Activated CD4-positive, alpha-beta T cell treated with anti-CD3 and anti-CD28 coated beads, Interleukin-2, amount 50 U/mL, for 16 hours (primary cell): ENCODE data around the gene PLXNC1.
A peak's percentile ranks its signal among the peaks of the same experiment; 100 is the strongest.

Experiments
- DNase-seq: peaks from one replicate; pipeline ENCODE4 v3.0.0-alpha.2; 2020

PLXNC1 gene

DNA sequence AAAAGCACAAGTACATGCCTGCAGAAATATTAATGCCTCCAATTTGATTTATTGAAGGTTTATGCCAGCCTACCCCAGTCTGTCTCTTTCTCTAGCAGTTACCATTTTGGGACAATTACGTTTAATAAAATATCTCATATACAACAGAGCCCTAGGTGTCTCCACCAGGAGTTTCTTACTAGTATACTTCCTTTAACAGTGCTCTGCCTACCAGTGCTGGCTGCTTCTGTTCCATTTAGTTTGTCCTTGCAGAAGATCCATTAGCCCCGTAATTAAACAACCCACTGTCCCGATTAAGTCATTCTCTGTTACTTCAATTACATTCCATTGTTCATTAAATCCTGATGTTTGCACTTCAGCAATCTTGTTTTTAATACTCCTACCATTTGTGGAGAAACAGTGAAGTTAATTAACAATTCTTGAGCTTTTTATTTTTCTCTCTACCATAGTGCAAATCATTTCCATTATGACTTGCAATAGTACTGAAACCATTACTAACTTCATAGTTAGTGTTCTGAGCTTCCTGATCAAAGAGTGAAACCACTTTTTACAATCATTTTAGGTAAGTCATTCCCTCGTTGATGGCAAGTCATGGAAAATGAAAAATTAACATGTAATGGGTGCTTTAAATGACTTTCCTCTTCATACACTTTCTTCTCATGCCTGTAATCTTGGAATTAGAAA lies 121.1 kb downstream of the PLXNC1 start:
- peak; percentile 60 for DNase-seq

DNA sequence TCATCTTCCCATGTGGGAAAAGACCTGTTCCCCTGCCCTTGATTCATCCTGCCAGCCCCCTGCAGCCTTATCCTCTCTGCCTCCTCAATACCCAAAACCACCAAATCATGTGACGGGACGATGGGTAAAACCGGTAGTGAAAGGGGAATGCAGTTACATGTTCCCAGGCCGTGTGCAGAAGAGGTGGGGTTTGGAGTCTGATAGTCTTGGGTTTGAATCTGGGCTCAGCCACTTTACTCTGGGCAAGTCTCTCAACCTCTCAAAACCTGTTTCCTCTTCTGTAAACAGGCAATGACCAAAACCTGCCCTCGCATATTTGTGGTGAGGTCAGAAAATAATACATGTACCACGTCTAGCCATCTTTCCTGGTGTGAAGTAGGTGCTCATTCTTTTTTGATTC lies 123.0 kb downstream of the PLXNC1 start:
- peak; percentile 45 for DNase-seq

DNA sequence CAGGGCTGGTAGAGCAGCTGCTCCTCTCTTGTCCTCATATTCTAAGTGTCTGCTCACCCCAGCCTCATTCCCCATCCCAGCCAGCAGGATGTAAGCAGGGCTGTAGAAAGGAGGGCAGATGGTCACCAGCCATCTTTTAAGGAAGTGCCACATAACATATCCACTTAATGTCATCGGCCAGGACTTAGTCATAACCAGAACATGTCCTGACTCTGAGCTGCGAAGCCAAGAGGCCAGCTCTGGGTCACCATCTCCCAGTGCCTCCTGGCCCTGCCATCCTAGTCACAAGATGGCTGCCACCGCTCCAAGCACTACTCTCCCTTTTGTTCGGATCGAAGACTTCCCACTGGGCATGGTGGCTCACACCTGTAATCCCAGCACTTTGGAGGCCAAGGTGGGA lies 123.9 kb downstream of the PLXNC1 start:
- DNase-seq, result no peak

DNA sequence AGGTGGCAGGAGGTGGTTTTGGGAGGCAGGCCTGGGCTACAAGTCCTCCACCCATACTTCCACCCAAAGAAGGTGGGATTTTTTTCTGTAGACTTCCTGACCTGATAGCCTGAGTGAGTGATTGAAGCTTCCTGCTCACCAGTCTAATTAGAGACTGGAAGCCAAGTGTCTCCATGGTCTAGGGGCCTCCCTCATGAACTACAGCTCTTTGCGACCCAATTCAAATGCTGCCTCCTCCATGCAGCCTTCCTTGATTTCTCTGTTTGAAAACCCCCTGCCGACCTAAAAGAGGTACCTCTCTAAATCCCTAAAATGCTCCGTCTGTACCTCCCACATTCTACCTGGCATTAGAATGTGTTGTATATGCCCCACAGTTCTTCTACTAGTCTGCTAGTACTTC lies 124.9 kb downstream of the PLXNC1 start:
- DNase-seq, result no peak

DNA sequence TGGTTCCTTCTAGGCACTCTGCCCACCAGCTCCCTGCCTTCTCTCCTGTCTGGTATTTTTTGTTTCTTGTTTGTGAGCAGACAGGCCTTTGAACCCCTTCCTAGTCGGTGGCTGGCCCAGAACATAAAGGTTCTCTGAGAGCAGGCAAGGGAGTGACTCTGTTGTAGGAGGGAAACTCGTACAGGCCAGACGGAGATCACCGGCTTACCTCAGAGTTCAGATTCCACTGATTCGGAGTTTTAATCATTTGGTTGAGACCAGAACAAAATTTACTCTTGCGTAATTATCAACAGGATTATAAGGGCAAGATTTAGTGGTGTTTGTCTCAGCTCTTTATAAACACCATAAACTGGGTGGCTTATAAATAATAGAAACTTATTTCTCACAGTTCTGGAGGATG lies 128.3 kb downstream of the PLXNC1 start:
- DNase-seq, result no peak

DNA sequence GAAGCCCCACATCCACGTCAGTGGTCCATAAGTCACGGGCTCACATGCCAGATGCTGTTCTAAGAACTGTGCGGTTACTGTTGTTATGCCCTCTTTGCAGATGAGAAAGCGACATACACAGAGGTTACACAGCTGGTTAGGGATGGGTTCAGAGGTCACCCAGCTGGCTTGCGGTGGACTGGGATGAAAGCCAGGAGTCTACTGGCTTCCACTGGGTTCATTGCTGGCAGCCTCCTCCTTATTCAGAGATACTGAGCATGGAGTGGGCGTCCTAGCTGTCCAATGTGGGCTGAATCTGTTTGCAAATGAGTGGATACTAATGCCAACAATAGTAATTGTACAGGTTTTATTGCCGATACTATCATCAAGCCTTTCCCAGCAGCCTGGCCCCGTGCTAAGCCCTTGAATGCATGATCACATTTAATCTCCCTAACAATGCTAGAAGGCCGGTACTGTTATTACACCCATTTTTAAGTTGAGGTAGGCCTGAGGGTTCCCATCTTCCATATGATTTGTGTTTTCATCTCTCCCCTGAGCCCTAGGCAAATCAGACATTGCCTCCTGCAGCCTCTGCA lies 129.1 kb downstream of the PLXNC1 start:
- DNase-seq, result no peak

DNA sequence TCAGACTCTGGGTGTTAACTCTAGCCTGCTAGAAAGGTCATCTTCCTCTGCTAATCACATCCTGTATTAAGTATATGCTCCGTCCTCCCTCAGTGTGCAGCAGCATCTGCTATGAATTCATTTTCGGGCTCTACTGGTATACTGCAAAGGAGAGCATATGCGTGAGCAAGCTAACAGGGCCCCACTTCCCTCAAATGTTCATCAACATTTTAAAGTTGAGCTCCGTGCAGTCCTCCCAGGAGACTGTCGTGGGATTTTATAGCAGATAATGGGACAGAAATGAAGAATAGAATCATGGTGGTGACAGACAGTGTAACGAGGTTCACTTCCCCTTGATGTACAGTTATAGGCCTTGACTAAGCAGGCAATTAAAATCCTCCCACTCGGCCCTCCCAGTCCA lies 131.7 kb downstream of the PLXNC1 start:
- no peak for DNase-seq

DNA sequence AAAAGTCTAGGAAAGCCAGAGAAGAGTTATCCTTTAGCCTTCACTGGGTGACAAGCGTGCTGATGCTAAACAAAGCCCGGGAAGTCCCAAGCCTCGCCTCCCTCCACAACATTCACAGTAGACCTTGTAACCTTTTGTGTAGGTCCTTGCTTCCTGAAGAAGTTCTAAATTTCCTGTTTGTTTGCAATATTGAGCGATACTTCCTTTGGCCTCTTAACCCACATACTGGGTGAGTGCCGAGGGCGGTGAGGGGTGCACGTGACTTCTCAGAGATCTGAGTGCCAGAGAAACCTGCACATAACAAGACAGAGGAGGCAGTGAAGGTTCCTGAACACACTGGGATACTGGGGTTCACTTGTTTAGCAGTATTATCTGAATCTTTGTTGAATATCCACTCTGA lies 134.3 kb downstream of the PLXNC1 start:
- DNase-seq, result peak; percentile 48

DNA sequence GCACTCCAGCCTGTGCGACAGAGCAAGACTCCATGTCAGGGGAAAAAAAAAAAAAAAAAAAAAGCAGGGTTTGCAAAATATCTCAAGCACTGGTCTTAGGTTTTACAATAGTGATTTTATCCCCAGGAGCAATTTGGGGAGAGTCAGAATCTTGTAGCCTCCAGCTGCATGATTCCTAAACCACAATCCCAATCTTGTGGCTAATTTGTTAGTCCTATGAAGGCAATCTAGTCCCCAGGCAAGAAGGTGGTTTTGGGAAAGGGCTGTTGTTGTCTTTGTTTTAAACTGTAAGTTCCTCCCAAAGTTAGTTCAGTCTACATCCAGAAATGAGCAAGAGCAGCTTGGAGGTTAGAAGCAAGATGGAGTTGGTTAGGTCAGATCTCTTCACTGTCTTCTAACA lies 135.7 kb downstream of the PLXNC1 start:
- no peak for DNase-seq

DNA sequence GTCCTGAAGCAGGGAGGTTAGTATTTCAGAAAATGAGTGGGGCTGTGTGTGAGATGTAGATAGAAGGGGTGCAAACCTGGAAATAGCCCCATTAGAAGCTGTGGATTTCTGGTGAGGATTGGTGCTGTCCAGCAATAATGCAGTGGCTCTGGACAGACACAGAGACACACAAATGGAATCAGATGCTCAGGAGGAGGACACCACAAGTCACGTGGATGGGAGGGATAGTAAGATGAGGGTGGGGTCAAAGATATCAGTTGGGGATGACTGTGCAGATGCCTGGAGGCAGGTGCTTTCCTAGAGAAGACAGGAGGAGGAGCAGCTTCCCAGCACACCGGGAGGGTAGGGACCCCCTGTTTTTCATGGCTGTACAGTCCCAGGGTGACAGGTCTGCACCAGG lies 136.5 kb downstream of the PLXNC1 start:
- no peak for DNase-seq

DNA sequence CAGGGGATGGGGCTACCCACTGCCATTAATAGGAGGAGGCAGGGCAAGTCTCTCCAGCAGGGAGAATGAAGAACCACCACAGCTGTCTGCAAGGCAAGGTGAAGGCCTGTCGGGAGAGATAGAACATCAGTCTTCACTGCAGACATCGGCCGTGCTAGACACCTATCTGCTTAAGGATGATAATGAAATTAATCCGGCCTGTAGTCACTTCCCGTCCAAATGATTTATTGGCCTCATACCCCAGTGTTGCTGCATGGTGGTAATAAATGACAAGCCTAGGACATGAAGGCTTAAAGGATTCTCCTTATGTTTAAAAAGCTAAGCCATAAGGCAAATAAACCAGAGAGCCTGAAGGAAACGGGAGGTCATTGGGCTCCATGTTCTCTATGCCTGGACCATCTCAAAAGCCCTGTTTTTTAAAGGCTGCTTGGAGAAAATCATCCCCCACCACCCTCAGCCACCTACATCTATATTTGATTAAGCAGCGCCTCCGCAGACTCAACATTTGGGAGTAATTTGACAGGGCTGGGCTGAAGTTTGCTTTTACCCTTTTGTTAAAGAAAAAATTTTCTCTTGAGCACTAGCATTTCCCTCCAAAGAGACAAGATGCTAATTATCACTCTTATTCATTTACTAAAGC lies 137.7 kb downstream of the PLXNC1 start:
- no peak for DNase-seq

DNA sequence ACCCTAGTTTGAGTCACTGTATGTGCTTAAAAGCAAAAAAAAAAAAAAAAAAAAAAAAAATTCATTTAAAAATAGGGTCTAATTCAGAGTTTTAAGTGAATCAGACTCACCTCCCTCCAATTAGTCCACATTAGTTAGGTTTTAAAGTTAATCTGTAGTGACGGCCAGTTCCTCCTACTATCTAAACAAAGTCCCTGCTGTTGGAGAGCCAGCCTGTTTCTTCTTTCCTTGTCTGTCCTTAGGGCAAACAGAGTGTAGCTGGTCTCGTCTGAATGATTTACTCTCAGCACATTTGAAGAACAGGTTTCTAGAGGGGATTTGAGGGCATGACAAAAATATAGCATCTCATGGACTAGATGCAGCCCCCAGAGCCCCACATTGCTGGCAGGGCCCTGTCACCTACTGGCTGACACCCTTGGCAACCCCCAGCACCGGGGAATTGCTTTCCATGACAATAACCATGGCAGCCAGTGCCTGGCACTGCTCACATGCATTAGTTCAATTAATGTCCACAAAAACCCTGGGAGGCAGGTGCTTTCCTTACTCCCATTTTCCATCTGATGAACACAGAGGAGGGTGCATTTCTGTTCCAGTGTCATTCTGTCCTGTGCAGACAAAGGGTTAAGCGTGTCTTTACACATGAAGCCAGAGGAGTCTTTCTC lies 138.3 kb downstream of the PLXNC1 start:
- DNase-seq, result no peak

DNA sequence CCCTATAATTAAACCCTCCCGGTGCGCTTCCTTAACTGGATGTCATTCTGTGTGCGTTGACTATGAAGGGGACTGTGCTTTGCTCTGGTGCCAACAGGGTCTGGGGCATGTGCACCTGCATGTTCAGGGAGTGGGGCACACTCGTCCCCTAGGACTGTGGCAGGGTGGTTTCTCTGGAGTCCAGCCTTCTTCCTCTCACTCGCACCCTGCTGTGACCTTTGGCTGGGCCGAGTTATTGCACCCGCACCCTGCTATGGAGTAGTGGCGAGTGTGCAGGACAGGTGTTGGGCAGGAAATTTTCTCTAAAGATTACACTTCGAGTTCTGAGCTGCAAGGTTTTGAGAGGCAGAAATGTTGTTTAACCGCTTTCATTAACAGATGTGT lies 138.9 kb downstream of the PLXNC1 start:
- no peak for DNase-seq

DNA sequence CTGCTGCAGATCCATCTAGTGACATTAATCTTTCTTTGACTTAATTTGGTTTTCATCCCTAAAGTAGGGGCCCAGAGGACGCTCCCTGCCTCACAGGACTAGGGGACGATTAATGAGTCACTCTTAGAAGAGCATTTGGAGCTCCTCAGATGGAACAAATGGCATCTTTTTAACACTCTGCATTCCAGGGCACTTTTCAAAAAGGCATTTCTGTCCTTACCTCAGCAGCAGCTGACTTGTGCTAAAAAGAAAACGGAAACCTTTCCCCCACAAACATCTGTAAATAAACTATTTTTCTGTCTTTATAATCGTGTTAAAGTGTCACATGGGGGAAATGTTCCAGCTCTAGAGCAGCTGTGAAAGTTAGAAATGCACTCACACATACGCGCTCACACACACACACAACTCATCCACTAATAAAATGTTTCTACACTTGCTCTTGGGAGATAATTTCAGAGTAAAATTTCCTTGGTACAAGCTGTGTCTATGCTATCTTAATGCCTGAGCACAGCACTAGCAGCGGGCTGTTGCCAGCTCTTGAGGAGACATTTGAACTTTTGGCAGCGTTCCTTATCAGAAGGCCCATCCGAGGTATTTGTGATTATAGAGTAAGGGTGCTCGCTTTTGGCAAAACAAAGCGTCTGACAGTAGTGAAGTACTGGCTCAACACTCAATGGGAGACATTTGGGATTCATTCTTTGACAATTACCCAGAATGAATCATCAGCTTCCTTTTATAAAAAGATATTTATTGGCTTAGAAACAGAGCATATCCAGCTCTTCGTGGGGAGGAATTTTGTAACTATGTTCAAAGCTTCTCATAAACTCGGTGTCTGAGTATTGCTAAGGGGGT lies 141.3 kb downstream of the PLXNC1 start:
- no peak for DNase-seq

DNA sequence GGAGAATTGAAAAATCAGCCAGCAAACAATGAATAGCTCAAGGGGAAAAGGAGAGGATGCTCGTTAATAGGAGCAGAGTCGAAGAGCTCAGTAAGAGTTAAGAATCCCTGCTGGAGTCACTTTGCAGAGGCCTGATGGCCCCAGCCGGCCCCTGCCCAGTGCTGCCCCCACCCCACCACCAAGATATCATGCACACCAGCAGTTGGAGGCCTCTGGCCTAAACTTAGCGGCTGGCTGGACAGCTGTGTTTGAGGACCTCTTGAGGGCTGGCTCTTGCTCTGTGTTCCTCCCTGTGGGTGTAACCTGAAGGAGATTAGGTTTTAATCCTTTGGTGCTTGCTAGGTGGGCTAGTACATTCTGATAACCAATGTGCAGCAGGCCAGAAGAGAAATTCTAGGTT lies 142.0 kb downstream of the PLXNC1 start:
- DNase-seq, result no peak

DNA sequence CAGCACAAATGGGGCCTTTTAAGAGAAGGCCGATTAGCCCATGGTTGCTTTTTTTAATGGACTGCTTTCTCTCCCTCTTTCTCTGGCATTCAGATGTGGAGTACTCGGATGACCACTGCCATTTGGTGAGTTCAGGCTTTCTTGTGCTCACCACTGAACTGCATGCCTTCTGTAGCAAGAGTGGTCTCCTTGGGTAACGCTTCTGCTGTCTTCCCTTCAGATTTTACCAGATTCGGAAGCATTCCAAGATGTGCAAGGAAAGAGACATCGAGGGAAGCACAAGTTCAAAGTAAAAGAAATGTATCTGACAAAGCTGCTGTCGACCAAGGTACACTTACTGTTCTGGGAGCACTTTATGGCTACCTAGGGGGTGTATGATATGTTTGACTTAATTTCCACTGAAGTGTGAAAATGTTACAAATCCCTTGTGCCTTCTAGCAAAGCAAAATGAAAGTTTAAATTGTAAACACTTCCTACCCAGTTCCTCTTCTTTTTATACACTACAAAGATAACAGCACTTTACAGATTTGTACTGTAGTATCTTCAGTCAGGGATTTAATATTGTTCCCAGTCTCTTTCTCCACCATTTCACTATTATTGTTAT lies 148.8 kb downstream of the PLXNC1 start:
- no peak for DNase-seq

DNA sequence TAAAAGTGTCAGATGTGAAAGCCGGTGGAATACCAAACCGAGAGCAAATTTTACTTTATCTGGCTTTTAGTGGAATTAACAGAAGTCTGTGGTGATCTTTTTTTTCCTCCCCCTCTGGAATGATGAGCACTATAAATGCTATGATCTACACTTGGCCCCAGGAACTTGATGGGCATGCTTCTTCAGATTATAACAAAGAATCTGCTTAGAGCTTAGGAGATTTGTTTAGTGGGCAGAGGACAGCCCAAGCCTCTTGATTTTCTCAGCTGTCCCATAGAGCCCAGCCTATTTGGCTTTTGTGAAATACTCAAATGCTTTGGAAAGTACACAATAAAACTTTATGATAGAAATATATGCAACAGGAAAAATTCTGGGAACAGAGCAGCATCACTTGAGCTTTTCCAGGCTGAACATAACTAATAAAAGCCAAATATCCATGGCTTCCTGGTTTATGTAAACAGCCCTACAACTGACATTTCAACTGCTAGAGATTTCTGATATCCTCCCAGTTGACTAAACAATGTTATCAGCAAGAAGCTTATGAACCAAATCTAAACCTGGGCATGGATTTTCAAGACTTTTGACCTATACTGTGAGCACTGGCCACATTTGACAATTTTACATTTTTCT lies 149.6 kb downstream of the PLXNC1 start:
- no peak for DNase-seq

DNA sequence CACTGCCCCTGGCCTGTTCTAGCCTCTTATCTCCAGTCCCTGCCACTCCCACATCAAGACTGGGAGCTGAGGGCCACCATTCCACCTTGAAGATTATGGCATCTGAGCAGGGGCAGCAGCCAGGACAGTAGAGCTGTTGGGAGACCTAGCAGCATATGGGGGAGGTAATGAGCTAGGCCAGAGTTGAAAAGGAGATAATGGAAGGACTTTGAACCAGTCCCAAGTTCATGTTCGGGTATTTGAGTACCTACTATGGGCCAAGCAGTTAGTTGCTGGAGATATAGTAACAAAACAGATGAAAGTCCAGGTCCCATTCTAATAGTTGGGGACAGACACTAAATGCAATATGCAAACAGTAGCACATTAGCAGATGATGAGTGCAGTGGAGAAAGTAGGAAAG lies 151.5 kb downstream of the PLXNC1 start:
- DNase-seq, result no peak

DNA sequence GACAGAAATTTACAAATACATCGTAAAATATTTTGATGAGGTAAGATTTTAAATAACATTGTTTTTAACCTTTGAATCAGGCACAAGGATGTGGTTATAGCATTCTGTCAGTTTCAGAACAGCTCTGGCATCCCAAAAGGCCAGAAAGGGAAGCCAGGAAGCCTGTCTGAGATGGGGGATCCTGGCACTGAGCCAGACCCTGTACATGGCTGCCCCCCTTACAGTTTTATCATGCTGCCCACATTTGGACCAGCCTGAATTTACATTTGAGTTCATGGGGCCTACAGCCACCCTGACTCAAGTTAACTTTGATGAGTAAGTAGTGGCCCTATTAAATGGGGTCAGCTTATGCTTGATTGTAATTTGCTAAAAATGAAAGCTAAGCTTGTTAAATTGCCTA lies 155.6 kb downstream of the PLXNC1 start:
- DNase-seq, result no peak

DNA sequence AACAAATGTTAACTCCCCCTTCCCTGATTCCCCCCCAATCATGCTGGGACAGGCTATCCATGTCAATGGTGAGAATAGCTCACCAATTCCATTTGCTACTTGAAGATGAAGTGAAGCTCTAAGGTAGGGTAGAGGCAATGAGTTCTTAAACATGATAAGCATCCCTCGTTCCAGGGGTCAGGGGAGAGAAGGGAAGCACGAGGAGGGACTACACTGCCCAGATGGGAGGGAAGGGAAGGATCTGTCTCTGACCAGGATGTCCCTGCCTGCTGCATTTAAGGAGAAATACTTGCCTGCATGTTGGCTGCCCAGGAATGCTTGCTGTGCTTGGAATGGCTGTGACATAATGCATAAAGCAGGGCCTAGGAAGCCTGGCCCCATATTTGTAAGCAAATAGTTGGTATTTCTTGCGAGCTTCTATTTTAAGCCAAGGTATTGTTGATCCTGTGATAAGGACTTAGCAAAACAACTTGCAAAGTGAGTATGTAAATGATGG lies 156.2 kb downstream of the PLXNC1 start:
- DNase-seq, result no peak

DNA sequence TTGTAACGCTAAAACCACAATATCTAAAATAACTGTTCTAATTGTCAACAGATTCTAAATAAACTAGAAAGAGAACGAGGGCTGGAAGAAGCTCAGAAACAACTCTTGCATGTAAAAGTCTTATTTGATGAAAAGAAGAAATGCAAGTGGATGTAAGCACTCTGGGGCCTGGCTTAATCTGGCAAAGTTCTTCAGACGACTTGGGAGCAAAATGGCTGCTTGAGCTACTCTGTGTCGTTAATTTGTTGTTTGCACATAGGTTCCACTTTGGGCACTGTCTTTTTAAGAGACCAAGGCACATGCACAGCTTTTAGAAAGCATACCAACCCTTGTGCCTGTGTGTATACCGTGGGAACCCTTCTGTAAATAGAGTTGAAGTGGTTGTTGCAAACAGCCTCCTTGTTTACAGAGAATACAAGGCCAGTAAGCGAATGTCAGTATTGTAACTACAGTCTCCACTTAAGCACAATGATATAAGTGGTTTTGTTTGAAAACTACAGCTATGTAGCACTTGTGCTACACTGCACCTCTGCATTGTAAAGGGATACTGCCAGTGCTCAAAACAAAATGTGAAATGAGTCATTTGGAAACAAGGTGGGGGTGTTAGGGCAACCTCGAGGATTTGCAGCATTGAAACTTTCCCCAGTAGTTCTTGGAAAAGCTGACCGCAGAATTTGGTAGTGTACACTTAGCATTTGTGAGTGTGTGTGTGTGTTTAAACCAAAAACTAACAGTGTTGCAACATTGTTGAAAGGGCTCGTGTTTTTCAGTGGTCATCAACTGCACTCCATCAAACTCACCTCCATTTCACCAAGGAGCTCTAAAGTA lies 157.0 kb downstream of the PLXNC1 start:
- peak; percentile 96 for DNase-seq
